OCI-LY3 (cell line): ENCODE measurements around the gene CERS3.

Experiments used
- CTCF ChIP-seq: fragments of 200-600, 300-600 bp; sonication (generic); IDR thresholded peaks from 2 replicates; pipeline ENCODE4 v1.5.1; 2014; ENCODE audit warnings: antibody characterized with exemption, low read length, low read depth
- EZH2phosphoT487 ChIP-seq: fragments of 200-600 bp; shearing (Covaris generic); IDR thresholded peaks from 2 replicates; pipeline ENCODE4 v1.6.1; 2018; ENCODE audit warnings: antibody characterized with exemption, mixed run types, low read depth

GRCh38 chr15:100537331-100537730 is 8.6 kb upstream of the CERS3 start:
- TF ChIP-seq CTCF (no peak), EZH2phosphoT487 (no peak)
